NB4 (cell line): ENCODE results near the gene SIAH1.

ENCODE experiments used
- DNase-seq: peaks from one replicate; pipeline ENCODE4 v3.0.0; 2010; ENCODE audit warnings: low read depth
- H3K4me3 ChIP-seq: one replicate; pipeline ENCODE4 v1.5.1; 2011; ENCODE audit warnings: mild to moderate bottlenecking, low read depth, low read length, moderate library complexity
- CTCF ChIP-seq: IDR thresholded peaks from one replicate; pipeline ENCODE4 v1.5.1; 2012; ENCODE audit warnings: low read depth, low read length
- MAX ChIP-seq: IDR thresholded peaks from 2 replicates; pipeline ENCODE4 v1.6.1; 2011; ENCODE audit warnings: low read depth, low read length
- MYC ChIP-seq: IDR thresholded peaks from 2 replicates; pipeline ENCODE4 v1.6.1; 2011; ENCODE audit warnings: low read depth, low read length
- POLR2A ChIP-seq: IDR thresholded peaks from 2 replicates; pipeline ENCODE4 v1.6.1; 2011; ENCODE audit warnings: mild to moderate bottlenecking; ENCODE audit not compliant: insufficient read length; ENCODE audit errors: extremely low read depth

SIAH1 gene

GRCh38 chr16:48370229-48370628 lies 15.0 kb downstream of the SIAH1 start:
- DNase-seq, result no peak
- TF ChIP-seq MAX (no peak), POLR2A (no peak), CTCF (no peak), MYC (no peak)
- no peak overlapping the region for H3K4me3 ChIP-seq

GRCh38 chr16:48369765-48370164 lies 15.4 kb downstream of the SIAH1 start:
- DNase-seq, result no peak
- no peak overlapping the region for H3K4me3 ChIP-seq
- TF ChIP-seq MAX, result no peak
- no peak for TF ChIP-seq POLR2A
- no peak for TF ChIP-seq MYC
- TF ChIP-seq CTCF, result no peak

GRCh38 chr16:48367441-48368049 lies 17.7 kb downstream of the SIAH1 start:
- no peak for TF ChIP-seq MAX
- TF ChIP-seq MYC, result no peak
- no peak for TF ChIP-seq CTCF
- H3K4me3 ChIP-seq, result no peak overlapping the region
- DNase-seq, result no peak

- peak; percentile 86 for DNase-seq
- peak; percentile 28; the same call in 1 of the 2 replicates for TF ChIP-seq MAX
- no peak for TF ChIP-seq POLR2A
- TF ChIP-seq CTCF, result no peak
- 0 out of 2 replicates have a peak, but pooled peaks have one; percentile 19 for TF ChIP-seq MYC
- H3K4me3 ChIP-seq, result peak overlapping the region; percentile 82
These were observed 18.8 kb downstream of the SIAH1 start for GRCh38 chr16:48366165-48367093.

GRCh38 chr16:48365601-48366164 lies 19.5 kb downstream of the SIAH1 start:
- peak overlapping the region; percentile 82 for H3K4me3 ChIP-seq
- TF ChIP-seq POLR2A (no peak), MYC (no peak), MAX (no peak), CTCF (no peak)
- DNase-seq, result peak; percentile 91
